Amygdala (tissue), 56 donors: Measurements from ENCODE around the gene EIF6.

Experiments
- DNase-seq, 56 donors: peaks; one replicate each; lab custom pipeline; 2025; lab: John Stamatoyannopoulos, UW

The EIF6 gene

GRCh38 chr20:35314816-35315631 is 30.5 kb upstream of the EIF6 start:
- no peak for DNase-seq

- DNase-seq: no peak
Observed at GRCh38 chr20:35312318-35312717, 27.7 kb upstream of the EIF6 start.

DNA sequence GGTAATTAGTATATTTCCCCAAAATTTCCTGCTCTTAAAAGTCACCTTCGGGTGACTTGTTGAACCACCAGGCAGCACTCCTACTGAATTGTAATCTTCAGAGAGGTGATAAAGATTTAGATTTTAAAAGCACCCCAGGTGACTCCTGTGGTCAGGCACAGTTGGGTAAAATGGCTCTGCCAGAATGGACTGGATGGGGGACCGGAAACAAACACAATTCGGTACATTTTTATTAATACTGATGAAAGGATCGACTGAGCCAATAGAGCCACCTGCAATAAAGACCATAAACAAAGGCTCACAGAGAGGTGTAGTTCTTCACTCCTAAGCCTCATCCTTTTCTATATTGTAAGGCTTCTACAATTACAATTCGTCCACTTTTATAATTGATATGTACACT is 27.2 kb upstream of the EIF6 start:
- DNase-seq: no peak

GRCh38 chr20:35311409-35311808 is 26.8 kb upstream of the EIF6 start:
- DNase-seq: no peak

DNA sequence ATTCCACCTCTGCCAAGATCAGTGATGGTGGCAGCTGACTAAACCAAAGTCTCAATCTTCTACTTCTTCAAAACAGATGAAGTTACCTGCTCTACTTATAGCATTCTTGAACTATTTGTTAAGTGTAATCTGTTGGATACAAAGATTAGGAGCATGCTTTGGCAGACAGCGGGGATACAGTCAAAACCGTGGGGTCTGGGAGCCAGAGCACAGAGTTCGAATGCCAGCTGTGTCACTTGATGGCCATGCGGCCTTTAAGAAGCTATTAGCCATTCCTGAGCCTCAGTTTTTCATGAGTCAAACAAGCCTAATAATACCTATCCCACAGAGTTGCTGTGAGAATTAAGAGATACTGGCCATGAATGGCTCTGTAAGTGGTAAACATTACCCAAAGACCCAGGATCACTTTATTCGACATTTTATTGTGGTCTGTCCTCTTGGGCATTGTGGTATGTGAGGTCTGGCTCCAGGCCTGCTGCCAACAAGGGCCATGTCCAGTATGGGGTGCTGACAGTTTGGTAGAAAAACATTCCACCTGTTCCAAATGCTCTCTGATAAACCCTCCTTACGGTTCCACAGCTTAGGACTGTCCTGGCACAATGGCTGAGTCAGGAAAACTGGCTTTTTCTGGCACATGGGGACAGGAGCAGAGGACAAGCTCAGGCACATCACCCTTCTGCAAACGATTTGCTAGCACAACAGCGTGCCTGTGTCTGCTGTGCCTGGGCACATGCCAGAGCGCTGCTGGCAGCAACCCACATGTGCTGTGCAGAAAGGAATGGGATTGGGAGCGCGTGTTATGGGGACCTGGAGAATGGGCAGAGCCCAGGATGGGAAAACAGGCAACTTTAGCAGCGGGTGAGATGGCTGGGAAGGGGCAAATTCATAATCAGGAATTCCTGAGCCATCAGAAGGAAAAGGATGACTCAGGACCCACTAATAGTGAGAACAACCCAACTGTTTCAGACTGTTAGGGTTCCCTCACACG is 23.4 kb upstream of the EIF6 start:
- DNase-seq: peak in 49 of 56 donors; percentile 7 to 80 (median 49)

DNA sequence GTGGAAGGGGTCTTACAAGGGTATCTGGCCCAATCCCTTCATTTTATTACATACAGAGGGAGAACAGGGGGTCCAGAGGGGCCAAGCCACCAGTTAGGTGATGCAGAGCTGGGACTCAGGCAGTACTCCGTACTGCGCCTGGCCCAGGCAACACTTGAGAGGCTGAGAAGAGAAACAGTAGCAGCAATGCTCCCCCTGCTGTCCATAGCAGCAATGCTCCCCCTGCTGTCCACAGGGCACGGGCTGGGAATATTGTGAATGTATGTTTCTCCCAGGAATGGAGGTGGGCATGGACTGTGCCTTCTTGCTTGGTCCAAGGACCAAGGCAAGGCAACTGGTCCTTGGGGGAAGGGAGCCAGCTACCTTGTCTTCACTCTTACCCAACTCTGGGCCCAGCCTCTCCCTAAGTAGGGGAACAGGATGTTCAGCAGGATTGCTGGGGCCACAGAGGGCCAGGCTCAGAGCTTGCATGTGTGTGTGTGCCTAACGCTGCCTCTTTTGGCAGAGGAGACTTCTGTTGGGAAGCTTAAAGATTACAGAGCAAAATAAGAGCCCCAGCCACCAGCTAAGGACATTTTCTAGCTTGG is 22.5 kb upstream of the EIF6 start:
- DNase-seq: peak in 26 of 56 donors; percentile 4 to 47 (median 27)

GRCh38 chr20:35305682-35306556 is 21.3 kb upstream of the EIF6 start:
- DNase-seq: peak in 9 of 56 donors; percentile 1 to 41 (median 19)

DNA sequence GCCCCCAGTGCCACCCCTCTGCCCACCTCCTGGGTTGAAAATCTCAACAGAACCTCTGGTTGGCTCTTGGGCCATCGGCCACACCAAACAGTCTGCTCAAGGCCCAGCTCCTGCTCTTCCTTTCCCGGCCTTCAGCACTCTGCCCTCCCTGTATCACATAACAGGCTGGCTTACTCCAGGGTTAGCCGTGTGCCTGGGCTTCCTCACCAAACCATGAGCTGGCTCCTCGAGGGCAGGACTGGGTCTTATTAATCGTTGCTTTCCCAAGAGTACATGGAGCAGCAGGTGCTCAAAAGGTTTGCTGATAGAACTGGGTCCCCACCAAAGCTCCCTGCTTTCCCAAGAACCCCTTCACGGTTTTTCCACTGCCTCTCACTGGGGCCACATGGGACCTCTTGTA is 20.4 kb upstream of the EIF6 start:
- no peak for DNase-seq

GRCh38 chr20:35303735-35304491 is 19.3 kb upstream of the EIF6 start:
- peak in 47 of 56 donors; percentile 7 to 85 (median 40) for DNase-seq

DNA sequence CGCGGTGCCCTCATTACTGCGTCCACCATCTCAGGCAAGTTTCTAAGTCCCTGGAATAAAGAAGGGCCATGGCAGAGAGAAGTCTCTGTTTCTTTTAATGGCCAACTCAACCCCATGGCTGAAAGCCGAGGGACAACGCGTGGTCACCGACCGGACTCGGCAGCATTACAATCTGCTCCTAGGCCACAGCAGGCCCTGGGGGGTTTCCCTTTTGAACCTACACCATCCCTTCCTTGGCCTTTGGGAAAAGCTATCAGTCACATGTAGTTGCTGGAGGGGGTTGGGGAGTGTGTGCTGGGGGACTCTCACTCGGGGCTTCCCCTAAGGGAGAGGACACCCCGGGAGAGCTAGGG is 18.8 kb upstream of the EIF6 start:
- no peak for DNase-seq

DNA sequence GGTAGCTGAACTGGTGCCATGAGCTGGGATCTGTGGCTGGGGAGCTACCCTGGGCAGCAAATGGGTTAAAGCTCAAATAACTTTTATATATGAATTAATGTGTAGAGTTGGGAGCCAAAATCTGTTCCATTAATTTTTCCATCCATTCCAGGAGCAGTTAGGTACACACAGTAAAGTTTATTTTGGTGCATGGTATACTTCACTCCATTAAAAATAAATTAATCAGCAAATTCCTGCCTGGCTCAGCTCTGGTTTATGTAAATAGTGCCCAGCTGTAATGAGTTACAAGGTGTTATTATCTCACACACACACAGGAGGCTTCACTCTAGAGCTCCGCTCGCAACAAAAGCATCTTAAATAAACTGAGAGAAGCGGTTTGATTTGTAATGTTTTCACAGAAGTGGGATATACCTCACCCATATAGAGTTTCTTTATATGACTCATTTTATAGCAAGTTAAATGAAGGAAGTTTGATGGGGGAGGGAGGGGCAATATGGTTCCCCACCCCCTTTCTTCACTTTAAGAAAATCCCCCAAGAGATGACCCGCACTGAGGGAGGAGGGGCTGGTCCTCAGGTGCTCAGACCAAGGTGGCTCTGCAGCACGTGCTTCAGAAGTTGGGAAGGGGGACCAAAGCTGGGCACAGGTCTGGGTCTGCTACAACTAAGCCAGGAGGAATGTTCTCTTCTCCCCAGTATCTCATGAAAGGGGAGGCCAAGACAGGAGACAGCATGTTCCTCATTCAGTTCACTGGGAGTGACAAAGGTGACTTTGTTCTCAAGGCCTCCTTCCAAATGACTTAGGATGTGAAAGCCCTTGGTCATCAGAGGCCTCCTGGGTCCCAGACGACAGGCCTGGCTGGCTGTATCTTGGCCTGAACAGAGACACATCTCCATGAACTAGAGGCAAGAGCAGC is 18.1 kb upstream of the EIF6 start:
- no peak for DNase-seq

DNA sequence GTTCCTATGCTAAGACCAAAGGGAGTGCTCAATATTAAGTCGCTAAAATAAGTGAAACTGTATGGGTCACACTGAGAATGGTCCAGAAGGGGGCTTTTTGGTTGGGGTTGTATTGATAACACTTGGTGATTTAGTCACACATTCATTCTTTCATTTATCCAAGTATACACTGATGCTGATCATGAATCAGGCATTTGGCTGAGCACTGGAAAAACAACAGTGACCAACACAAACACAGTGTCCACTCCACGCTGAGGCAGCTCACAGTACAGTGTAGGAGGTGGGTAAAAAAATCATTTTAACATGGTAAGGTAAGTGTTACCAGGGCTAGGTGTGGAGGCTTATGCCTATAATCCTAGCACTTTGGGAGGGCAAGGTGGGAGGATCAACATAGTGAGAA is 16.9 kb upstream of the EIF6 start:
- no peak for DNase-seq

DNA sequence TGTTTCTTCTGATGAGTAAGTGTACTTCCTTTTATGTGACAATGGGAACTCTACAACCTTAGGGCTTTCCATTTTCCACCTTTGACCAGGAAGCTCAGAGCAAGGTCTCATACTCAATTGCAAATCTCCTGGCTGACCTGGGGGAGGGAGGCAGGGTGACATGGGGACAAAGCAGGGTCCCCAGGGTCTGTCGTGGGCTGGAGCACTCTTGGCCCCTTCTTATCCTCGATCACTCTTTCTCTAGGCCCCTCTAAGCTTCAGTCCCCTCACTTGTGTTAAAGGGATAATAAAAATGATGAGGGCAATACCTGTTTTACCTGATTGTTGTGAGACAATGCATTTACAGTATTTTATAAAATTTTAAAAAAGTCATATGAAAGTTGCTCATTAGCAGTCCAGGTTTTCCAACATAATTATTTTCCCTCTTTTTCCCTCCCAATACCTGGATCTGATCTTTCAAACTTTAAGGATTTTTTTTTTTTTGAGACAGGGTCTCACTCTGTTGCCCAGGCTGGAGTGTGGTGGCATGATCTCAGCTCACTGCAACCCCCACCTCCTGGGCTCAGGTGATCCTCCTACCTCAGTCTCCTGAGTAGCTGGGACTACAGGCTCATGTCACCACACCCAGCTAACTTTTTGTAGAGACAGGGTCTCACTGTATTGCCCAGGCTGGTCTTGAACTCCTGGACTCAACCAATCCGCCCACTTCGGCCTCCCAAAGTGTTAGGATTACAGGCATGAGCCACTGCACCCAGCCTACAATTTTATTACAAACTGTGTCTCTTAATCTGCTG is 16.1 kb upstream of the EIF6 start:
- no peak for DNase-seq

- DNase-seq: no peak
Observed at GRCh38 chr20:35299780-35300179, 15.2 kb upstream of the EIF6 start.

DNA sequence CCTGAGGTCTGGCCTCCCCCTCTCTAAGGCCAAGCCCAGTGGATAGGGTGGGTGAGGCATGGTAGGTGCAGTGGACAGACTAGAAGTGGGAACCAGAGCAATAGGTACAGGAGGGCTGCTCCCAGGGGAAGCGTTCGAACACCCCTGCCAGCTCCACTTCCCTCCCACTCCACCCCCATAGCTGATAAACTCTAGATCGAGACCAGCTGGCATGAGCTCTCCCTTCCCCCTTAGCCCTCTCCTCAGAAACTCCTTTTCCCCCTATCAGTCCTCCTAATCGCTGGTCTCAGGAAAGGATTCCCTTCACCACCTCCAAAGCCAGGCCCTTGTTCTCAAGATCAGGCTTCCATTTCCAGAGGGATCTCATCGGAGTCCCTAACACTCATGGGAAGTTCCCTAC is 13.7 kb upstream of the EIF6 start:
- DNase-seq: no peak

DNA sequence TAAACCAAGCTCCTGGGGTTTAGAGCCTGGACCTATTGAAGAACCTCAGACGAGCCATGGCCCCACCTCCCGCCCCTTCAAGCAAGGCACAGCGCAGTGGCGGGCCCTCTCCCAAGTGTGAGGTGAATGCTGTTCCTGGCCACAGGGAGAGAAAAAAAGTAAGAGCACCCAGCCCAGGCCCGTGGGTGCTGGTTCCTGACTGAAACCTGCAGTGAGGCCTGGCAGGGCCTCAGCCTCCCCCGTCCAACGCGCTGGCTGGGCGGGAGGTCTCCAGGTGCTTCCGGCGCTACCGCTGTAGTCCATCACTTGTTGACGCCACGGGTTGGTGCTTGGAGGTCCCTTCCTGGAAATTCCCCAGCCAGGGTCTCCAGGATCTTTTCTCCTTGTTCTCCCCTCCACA is 13.2 kb upstream of the EIF6 start:
- DNase-seq: no peak

- DNase-seq: no peak
Observed at GRCh38 chr20:35297155-35297554, 12.6 kb upstream of the EIF6 start.
